Measurements from ENCODE around the gene ARHGEF39.

DNA sequence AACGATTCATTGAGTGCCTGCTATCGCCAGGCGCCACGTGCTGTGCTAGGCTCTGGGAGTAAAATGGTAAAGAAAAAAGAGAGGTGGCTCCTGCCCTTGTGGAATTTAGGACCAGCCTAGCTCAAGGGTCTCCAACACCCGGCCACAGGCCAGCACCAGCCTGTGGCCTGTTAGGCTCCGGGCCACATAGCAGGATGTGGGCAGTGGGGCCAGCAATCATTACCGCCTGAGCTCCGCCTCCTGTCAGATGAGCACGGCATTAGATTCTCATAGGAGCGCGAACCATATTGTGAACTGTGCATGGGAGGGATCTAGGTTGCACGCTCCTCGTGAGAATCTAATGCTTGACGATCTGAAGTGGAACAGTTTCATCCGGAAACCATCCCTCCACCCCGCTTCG, 8.6 kb downstream of the ARHGEF39 start:
- TF ChIP-seq, protein P1, sequence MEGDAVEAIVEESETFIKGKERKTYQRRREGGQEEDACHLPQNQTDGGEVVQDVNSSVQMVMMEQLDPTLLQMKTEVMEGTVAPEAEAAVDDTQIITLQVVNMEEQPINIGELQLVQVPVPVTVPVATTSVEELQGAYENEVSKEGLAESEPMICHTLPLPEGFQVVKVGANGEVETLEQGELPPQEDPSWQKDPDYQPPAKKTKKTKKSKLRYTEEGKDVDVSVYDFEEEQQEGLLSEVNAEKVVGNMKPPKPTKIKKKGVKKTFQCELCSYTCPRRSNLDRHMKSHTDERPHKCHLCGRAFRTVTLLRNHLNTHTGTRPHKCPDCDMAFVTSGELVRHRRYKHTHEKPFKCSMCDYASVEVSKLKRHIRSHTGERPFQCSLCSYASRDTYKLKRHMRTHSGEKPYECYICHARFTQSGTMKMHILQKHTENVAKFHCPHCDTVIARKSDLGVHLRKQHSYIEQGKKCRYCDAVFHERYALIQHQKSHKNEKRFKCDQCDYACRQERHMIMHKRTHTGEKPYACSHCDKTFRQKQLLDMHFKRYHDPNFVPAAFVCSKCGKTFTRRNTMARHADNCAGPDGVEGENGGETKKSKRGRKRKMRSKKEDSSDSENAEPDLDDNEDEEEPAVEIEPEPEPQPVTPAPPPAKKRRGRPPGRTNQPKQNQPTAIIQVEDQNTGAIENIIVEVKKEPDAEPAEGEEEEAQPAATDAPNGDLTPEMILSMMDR (conservative IDR thresholded peaks at IDR 0.05) = no peak
- TF ChIP-seq ZFX (IDR thresholded peaks at IDR 0.05) = no peak
